ENCODE data around the gene SCGB2A2. TPM values are rescaled to one million over a fixed set of nuclear protein-coding genes. Genes with fewer than 3 reads are reported as not detected.
A peak's percentile ranks its signal among the peaks of the same experiment; 100 is the strongest.

The SCGB2A2 gene
- total RNA-seq, result not detected

- Mint-ChIP-seq H3K4me1 (peaks cover 25% of the 10 kb centered on the region), H3K36me3 (ENCODE audit: low read depth) (no peaks in the 10 kb centered on the region), H3K27ac (no peak within 1 kb of the TSS), H3K9me3 (ENCODE audit: low read depth) (no peaks in the 10 kb centered on the region), H3K27me3 (peaks cover 14% of the 10 kb centered on the region), H3K4me3 (no peak within 1 kb of the TSS)
- DNase-seq (no peak), ATAC-seq (no peak)
- ChIA-PET POLR2A (no interaction called here), CTCF (no interaction called here)
- intact Hi-C loops (cut with DNase I, micrococcal nuclease), result loop anchor here in 1 of 2 experiments (5.0 kb wide), 1 partner anchor 297 kb away; no protein-coding TSS in a partner anchor
Observed at GRCh38 chr11:62269654-62270278, at the start of gene SCGB2A2. SCGB2A2 (plus strand) TSS chr11:62270158; CDS start chr11:62270217, 59 bp downstream.

- intact Hi-C loops (cut with DNase I, micrococcal nuclease), result no loop called here
- DNase-seq, result no peak
- H3K4me3 Mint-ChIP-seq, result no peak overlapping the region
- peaks cover 26% of the 10 kb centered on the region for H3K9me3 Mint-ChIP-seq (ENCODE audit: low read depth)
- CTCF ChIA-PET, result interaction anchor here (1.0 to 1.7 kb wide), 4 partner anchors 14 to 103 kb away, joined by 3 to 5 read pairs (median 4); no protein-coding TSS in a partner anchor
- no peaks in the 10 kb centered on the region for H3K36me3 Mint-ChIP-seq (ENCODE audit: low read depth)
- POLR2A ChIA-PET, result no interaction called here
- peaks cover 6% of the 10 kb centered on the region for H3K27me3 Mint-ChIP-seq
- no peaks in the 10 kb centered on the region for H3K4me1 Mint-ChIP-seq
- ATAC-seq, result no peak
- H3K27ac Mint-ChIP-seq, result no peak overlapping the region
Observed at GRCh38 chr11:62221498-62221897, 48.5 kb upstream of the SCGB2A2 start.

GRCh38 chr11:62223095-62223494 is 46.9 kb upstream of the SCGB2A2 start:
- CTCF ChIA-PET, result interaction anchor here (0.9 to 1.7 kb wide), 4 partner anchors 8 to 51 kb away, joined by 3 to 5 read pairs (median 3); no protein-coding TSS in a partner anchor
- POLR2A ChIA-PET, result no interaction called here
- intact Hi-C loops (cut with DNase I, micrococcal nuclease), result no loop called here
- Mint-ChIP-seq H3K4me3 (no peak overlapping the region), H3K27ac (no peak overlapping the region), H3K4me1 (no peaks in the 10 kb centered on the region), H3K27me3 (peaks cover 5% of the 10 kb centered on the region), H3K36me3 (ENCODE audit: low read depth) (no peaks in the 10 kb centered on the region), H3K9me3 (ENCODE audit: low read depth) (peaks cover 26% of the 10 kb centered on the region)
- DNase-seq (no peak), ATAC-seq (no peak)

- H3K36me3 Mint-ChIP-seq (ENCODE audit: low read depth), result no peaks in the 10 kb centered on the region
- intact Hi-C loops (cut with DNase I, micrococcal nuclease), result loop anchor here (1.0 kb wide), 2 partner anchors 78 to 92 kb away; no protein-coding TSS in a partner anchor
- ChIA-PET POLR2A (no interaction called here), CTCF (interaction anchor here (0.7 to 2.1 kb wide), 5 partner anchors 26 to 152 kb away, joined by 3 to 5 read pairs (median 3); no protein-coding TSS in a partner anchor)
- ATAC-seq (peak; percentile 23), DNase-seq (no peak)
- peaks cover 29% of the 10 kb centered on the region for H3K27me3 Mint-ChIP-seq
- H3K4me3 Mint-ChIP-seq, result no peak overlapping the region
- no peaks in the 10 kb centered on the region for H3K4me1 Mint-ChIP-seq
- no peak overlapping the region for H3K27ac Mint-ChIP-seq
- no peaks in the 10 kb centered on the region for H3K9me3 Mint-ChIP-seq (ENCODE audit: low read depth)
Observed at GRCh38 chr11:62233730-62234129, 36.2 kb upstream of the SCGB2A2 start.

- intact Hi-C loops (cut with DNase I, micrococcal nuclease), result no loop called here
- Mint-ChIP-seq H3K36me3 (ENCODE audit: low read depth) (no peaks in the 10 kb centered on the region), H3K4me1 (no peaks in the 10 kb centered on the region), H3K27me3 (peaks cover 35% of the 10 kb centered on the region), H3K4me3 (no peak overlapping the region), H3K27ac (no peak overlapping the region), H3K9me3 (ENCODE audit: low read depth) (no peaks in the 10 kb centered on the region)
- ChIA-PET CTCF (interaction anchor here (1.6 to 2.0 kb wide), 2 partner anchors 14 to 74 kb away, joined by 5 to 6 read pairs; no protein-coding TSS in a partner anchor), POLR2A (no interaction called here)
- DNase-seq (no peak), ATAC-seq (no peak)
Observed at GRCh38 chr11:62236187-62236586, 33.8 kb upstream of the SCGB2A2 start.

GRCh38 chr11:62237499-62237898 is 32.5 kb upstream of the SCGB2A2 start:
- ChIA-PET POLR2A (no interaction called here), CTCF (no interaction called here)
- Mint-ChIP-seq H3K9me3 (ENCODE audit: low read depth) (no peaks in the 10 kb centered on the region), H3K27me3 (peaks cover 37% of the 10 kb centered on the region), H3K36me3 (ENCODE audit: low read depth) (no peaks in the 10 kb centered on the region), H3K4me3 (no peak overlapping the region), H3K4me1 (no peaks in the 10 kb centered on the region), H3K27ac (no peak overlapping the region)
- DNase-seq, result no peak
- intact Hi-C loops (cut with DNase I, micrococcal nuclease), result no loop called here
- ATAC-seq, result no peak

- Mint-ChIP-seq H3K4me3 (no peak overlapping the region), H3K9me3 (ENCODE audit: low read depth) (no peaks in the 10 kb centered on the region), H3K36me3 (ENCODE audit: low read depth) (no peaks in the 10 kb centered on the region), H3K27me3 (peaks cover 33% of the 10 kb centered on the region), H3K27ac (no peak overlapping the region), H3K4me1 (no peaks in the 10 kb centered on the region)
- intact Hi-C loops (cut with DNase I, micrococcal nuclease), result no loop called here
- ATAC-seq (no peak), DNase-seq (no peak)
- ChIA-PET POLR2A (no interaction called here), CTCF (no interaction called here)
Observed at GRCh38 chr11:62238151-62238550, 31.8 kb upstream of the SCGB2A2 start.

- DNase-seq (no peak), ATAC-seq (no peak)
- H3K9me3 Mint-ChIP-seq (ENCODE audit: low read depth), result no peaks in the 10 kb centered on the region
- H3K4me3 Mint-ChIP-seq, result no peak overlapping the region
- H3K36me3 Mint-ChIP-seq (ENCODE audit: low read depth), result no peaks in the 10 kb centered on the region
- ChIA-PET POLR2A (no interaction called here), CTCF (no interaction called here)
- H3K4me1 Mint-ChIP-seq, result no peaks in the 10 kb centered on the region
- H3K27me3 Mint-ChIP-seq, result peaks cover 20% of the 10 kb centered on the region
- intact Hi-C loops (cut with DNase I, micrococcal nuclease), result no loop called here
- H3K27ac Mint-ChIP-seq, result no peak overlapping the region
Observed at GRCh38 chr11:62241095-62241494, 28.9 kb upstream of the SCGB2A2 start.

GRCh38 chr11:62242021-62242420 is 27.9 kb upstream of the SCGB2A2 start, which contains the start of gene SCGB1D2:
SCGB1D2 (plus strand) TSS chr11:62242239; CDS start chr11:62242308, 69 bp downstream.
- Mint-ChIP-seq H3K27me3 (peaks cover 26% of the 10 kb centered on the region), H3K36me3 (ENCODE audit: low read depth) (no peaks in the 10 kb centered on the region), H3K27ac (no peak within 1 kb of the TSS), H3K4me1 (no peaks in the 10 kb centered on the region), H3K9me3 (ENCODE audit: low read depth) (no peaks in the 10 kb centered on the region), H3K4me3 (no peak within 1 kb of the TSS)
- ChIA-PET POLR2A (no interaction called here), CTCF (interaction anchor here (0.6 to 2.1 kb wide), 3 partner anchors 61 to 99 kb away, joined by 3 to 9 read pairs (median 3); no protein-coding TSS in a partner anchor)
- no peak for ATAC-seq
- no peak for DNase-seq
- intact Hi-C loops (cut with DNase I, micrococcal nuclease), result no loop called here

- Mint-ChIP-seq H3K4me3 (no peak overlapping the region), H3K27me3 (peaks cover 28% of the 10 kb centered on the region), H3K36me3 (ENCODE audit: low read depth) (peaks cover 5% of the 10 kb centered on the region), H3K9me3 (ENCODE audit: low read depth) (peaks cover 8% of the 10 kb centered on the region), H3K4me1 (no peaks in the 10 kb centered on the region), H3K27ac (no peak overlapping the region)
- DNase-seq, result peak; percentile 55
- CTCF ChIA-PET, result no interaction called here
- peak; percentile 58 for ATAC-seq
- intact Hi-C loops (cut with DNase I, micrococcal nuclease), result loop anchor here in 1 of 2 experiments (1.0 kb wide), 1 partner anchor 66 kb away; no protein-coding TSS in a partner anchor
- POLR2A ChIA-PET, result no interaction called here
Observed at GRCh38 chr11:62245271-62245753, 24.6 kb upstream of the SCGB2A2 start.

- CTCF ChIA-PET, result interaction anchor here (0.6 kb wide), 1 partner anchor 69 kb away, joined by 3 read pairs; no protein-coding TSS in a partner anchor
- POLR2A ChIA-PET, result no interaction called here
- Mint-ChIP-seq H3K36me3 (ENCODE audit: low read depth) (peaks cover 15% of the 10 kb centered on the region), H3K4me3 (no peak overlapping the region), H3K4me1 (no peaks in the 10 kb centered on the region), H3K27me3 (peaks cover 25% of the 10 kb centered on the region), H3K27ac (no peak overlapping the region), H3K9me3 (ENCODE audit: low read depth) (peaks cover 33% of the 10 kb centered on the region)
- no peak for ATAC-seq
- DNase-seq, result no peak
- intact Hi-C loops (cut with DNase I, micrococcal nuclease), result no loop called here
Observed at GRCh38 chr11:62251698-62252097, 18.3 kb upstream of the SCGB2A2 start.

- CTCF ChIA-PET, result interaction anchor here (0.7 kb wide), 1 partner anchor 97 kb away, joined by 3 read pairs; no protein-coding TSS in a partner anchor
- no peak overlapping the region for H3K27ac Mint-ChIP-seq
- peaks cover 16% of the 10 kb centered on the region for H3K27me3 Mint-ChIP-seq
Observed at GRCh38 chr11:62253999-62254542, 15.9 kb upstream of the SCGB2A2 start.

More at GRCh38 chr11:62253999-62254542, 15.9 kb upstream of the SCGB2A2 start:
- intact Hi-C loops (cut with DNase I, micrococcal nuclease), result no loop called here
- Mint-ChIP-seq H3K9me3 (ENCODE audit: low read depth) (peaks cover 33% of the 10 kb centered on the region), H3K4me3 (no peak overlapping the region), H3K36me3 (ENCODE audit: low read depth) (peaks cover 15% of the 10 kb centered on the region), H3K4me1 (no peaks in the 10 kb centered on the region)
- POLR2A ChIA-PET, result no interaction called here
- no peak for ATAC-seq
- no peak for DNase-seq
